ENCODE measurements around the gene FBXO42.
A peak's percentile ranks its signal among the peaks of the same experiment; 100 is the strongest.
"Not testable (repeated sequence)": the region's sequence is repeated elsewhere in the genome, so short reads cannot be mapped to it uniquely, and the experiment has no call there.

FBXO42 gene

GRCh38 chr1:16371725-16372124 lies 19.4 kb upstream of the FBXO42 start:
- no peak for DNase-seq

GRCh38 chr1:16369821-16370220 lies 17.5 kb upstream of the FBXO42 start:
- DNase-seq: no peak

- DNase-seq: no peak
Observed at GRCh38 chr1:16367968-16368890, 15.9 kb upstream of the FBXO42 start.

GRCh38 chr1:16367258-16367967 lies 15.1 kb upstream of the FBXO42 start:
- peak; percentile 59 for DNase-seq

GRCh38 chr1:16366722-16367257 lies 14.5 kb upstream of the FBXO42 start, which contains the start of gene SZRD1:
SZRD1 (plus strand) TSS chr1:16367242; CDS start chr1:16367258, 16 bp downstream.
- DNase-seq: peak; percentile 100

GRCh38 chr1:16365146-16365498 lies 12.8 kb upstream of the FBXO42 start:
- DNase-seq: not testable (repeated sequence)

- no peak for DNase-seq
Observed at GRCh38 chr1:16356867-16357266, 4.6 kb upstream of the FBXO42 start.

GRCh38 chr1:16354619-16355018 lies 2.3 kb upstream of the FBXO42 start:
- DNase-seq: no peak

- DNase-seq: no peak
Observed at GRCh38 chr1:16352842-16353535, 709 bp upstream of the FBXO42 start.

GRCh38 chr1:16351456-16351993 lies 755 bp downstream of the FBXO42 start:
- peak; percentile 51 for DNase-seq

- no peak for DNase-seq
Observed at GRCh38 chr1:16349847-16350406, 2.4 kb downstream of the FBXO42 start.

GRCh38 chr1:16348414-16349182 lies 3.7 kb downstream of the FBXO42 start:
- DNase-seq: no peak

- DNase-seq: not testable (repeated sequence)
Observed at GRCh38 chr1:16343276-16343675, 9.0 kb downstream of the FBXO42 start.

GRCh38 chr1:16342331-16343062 lies 9.8 kb downstream of the FBXO42 start:
- DNase-seq: no peak

- no peak for DNase-seq
Observed at GRCh38 chr1:16340673-16341072, 11.6 kb downstream of the FBXO42 start.

- DNase-seq: no peak
Observed at GRCh38 chr1:16338961-16339360, 13.3 kb downstream of the FBXO42 start.

- DNase-seq: no peak
Observed at GRCh38 chr1:16334655-16335340, 17.5 kb downstream of the FBXO42 start.

- DNase-seq: peak; percentile 67
Observed at GRCh38 chr1:16326833-16327404, 25.4 kb downstream of the FBXO42 start.

GRCh38 chr1:16324456-16324890 lies 27.8 kb downstream of the FBXO42 start:
- DNase-seq: peak; percentile 79
